Stimulated activated CD8-positive, alpha-beta memory T cell treated with anti-CD3 and anti-CD28 coated beads, Interleukin-4, amount 100 ng/mL, for 1 hour (primary cell): ENCODE results near the gene ADGRL1.

Experiments
- DNase-seq, 2 donors: peaks; one replicate each; pipeline ENCODE4 v3.0.0-alpha.2; 2020; ENCODE audit warnings: low read depth in 2 of 2, low spot score in 1 of 2

Gene ADGRL1

DNA sequence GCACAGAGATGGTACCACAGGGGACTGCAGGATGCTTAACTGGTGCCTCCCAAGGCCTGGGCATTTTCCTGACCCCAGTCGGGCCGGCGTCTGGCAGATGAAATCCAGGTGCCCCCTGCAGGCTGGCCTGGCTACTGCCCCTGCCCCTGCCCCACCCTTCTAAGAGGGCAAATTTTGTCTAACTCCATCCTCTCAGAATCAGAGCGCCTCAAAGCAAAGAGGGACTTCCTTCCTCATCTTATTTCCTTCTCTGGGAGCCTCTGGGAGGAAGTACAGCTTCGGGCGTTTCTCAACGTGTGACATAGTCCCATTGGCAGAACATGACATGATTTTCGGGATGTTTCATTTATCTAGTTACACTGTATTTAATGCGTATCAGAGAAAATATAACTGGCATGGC is 91.1 kb downstream of the ADGRL1 start:
- DNase-seq = no peak

DNA sequence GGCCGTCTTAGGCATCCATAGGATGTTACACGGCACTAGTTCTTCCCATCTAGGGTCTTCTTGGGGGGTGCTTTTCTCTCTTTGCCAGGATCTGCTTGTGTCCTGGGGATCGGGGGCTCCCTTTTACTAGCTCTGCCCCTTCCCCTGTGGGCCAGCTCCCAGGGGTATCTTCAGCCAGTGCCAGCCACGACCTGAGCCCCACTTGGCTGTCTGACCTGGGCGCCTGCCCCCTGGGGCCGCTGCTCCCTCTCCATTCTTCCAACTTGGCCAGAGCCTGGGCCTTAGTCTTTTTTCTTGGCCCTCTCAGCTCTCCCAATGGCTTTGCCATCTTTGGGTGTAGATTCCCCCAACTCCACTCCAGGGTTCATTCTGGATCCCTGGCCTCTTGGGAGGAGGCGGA is 91.5 kb downstream of the ADGRL1 start:
- DNase-seq = no peak

DNA sequence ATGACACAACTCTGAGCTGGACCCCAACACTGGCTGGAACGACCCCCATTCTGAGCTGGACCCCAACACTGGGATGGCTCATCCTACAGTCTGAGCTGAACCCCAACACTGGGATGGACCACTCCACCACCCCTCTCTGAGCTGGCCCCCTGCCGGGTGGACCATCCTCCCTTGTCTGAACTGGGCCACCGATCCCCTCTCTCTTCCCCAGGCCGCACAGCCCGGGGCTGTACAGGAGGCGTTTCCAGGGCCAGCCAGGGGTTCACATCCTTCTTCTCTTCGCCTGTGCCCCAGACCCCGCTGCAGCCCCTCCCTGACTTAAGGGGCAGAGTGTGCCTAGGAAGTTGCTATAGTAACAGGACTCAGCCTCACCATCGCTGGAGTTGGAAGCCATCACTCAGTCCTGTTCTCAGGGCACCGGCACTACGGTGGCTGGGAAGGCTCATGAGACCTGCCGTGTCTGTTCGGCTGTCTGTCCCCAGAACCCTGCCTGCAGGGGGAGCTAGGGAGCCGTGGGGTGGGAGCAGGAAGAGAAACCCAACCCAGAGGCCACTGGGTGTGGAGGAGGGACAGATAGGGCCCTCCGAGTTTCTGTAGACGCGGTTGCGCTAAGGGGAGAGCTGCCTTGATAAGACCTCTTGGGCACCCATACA is 92.1 kb downstream of the ADGRL1 start:
- no peak for DNase-seq

DNA sequence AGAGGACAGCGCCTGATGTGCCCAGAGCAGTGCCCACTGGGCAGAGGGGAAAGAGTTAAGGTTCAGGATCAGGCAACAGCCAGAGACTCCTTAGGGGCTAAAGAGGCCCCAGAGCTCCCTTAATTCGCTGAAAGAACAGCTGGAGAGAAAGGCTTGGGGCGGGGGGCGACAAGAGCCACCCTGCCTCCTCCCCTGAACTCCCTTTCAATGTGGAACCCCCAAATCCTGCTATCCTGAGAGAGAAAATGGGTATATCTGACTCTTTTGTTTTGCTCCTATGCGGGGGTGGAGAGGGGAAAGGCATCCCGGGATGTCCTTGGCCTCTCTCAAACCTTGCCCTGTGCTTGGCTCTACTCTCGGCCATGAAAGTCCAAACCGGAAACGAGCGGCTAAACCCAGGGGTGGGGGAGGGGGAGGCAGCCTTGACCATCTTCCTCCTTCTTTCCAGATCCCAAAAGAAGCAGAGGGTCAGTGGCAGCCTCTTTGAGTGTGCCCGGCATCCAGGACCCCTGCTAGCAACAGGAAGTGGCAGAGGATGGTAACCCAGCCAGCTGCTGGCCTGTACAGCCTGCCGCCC is 93.1 kb downstream of the ADGRL1 start:
- no peak for DNase-seq

DNA sequence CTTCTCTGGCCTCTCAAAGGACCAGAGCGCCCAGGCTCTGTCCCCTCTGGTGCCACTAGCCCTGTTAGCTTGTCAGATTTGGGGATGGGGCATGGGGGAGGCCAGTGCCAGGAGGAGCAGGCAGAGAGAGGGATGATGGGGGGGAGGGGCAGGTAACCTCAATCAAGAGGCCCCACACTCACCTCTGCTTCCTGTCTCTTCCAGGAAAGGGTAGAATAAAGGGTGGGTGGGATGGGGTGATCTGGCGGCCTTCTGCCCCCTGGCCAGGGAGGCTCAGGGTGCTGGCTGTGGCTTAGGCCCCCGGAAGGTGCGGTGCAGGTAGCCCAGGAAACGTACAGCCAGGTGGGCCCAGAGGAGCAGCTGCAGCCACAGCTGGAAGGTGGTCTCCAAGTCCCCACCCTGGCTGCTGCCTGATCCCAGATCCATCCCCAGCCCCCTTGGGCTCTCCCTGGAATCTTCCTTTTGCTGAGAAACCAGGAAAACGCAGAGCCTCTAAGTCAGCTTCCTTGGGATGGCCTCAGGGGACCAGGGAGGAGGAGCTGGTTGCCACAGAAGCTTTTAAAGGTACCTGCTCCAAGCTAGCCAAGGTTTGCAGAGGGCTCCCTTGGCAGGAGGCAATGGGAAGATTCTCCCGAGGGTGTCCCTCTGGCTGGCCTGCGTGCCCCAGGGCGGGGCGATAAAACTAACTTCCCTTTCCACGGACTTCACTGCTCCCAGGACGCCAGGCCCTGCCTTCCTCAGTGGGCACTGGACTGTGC is 93.7 kb downstream of the ADGRL1 start:
- no peak for DNase-seq

DNA sequence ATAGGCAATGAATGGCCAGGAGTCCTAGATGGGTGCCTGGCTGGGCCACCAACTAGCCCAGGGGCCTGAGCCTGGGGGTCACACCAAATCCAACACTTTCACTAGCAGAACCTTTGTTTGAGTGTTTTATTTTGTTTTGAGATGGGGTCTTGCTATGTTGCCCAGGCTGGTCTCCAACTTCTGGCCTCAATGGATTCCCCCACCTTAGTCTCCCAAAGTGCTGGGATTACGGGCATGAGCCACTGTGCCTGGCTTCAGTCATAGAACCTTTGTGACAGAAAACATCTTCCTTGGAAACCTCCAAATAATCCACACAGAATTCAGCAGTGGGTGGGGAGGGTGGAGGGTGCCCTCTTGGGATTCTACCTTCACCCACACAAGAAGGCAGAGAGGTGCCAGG is 94.5 kb downstream of the ADGRL1 start:
- no peak for DNase-seq

DNA sequence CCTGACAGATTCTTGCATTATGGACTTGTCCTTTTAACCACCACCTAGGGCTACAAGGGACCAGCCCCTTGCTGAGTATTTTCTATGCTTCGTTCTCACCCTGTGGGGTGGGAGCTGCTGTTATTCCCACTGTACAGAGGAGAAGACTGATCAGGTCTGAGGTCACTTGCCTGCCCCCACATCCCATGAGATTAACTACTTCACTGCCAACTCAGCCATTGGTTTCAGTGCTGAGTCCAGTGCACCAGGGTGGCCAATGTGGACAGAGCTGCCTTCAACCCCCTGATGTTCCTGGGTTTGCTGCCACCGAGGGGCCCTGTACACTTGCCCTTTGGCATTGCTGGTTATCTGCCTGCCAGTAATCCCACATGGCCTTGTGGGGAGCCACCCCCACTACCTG is 95.3 kb downstream of the ADGRL1 start:
- DNase-seq = no peak

DNA sequence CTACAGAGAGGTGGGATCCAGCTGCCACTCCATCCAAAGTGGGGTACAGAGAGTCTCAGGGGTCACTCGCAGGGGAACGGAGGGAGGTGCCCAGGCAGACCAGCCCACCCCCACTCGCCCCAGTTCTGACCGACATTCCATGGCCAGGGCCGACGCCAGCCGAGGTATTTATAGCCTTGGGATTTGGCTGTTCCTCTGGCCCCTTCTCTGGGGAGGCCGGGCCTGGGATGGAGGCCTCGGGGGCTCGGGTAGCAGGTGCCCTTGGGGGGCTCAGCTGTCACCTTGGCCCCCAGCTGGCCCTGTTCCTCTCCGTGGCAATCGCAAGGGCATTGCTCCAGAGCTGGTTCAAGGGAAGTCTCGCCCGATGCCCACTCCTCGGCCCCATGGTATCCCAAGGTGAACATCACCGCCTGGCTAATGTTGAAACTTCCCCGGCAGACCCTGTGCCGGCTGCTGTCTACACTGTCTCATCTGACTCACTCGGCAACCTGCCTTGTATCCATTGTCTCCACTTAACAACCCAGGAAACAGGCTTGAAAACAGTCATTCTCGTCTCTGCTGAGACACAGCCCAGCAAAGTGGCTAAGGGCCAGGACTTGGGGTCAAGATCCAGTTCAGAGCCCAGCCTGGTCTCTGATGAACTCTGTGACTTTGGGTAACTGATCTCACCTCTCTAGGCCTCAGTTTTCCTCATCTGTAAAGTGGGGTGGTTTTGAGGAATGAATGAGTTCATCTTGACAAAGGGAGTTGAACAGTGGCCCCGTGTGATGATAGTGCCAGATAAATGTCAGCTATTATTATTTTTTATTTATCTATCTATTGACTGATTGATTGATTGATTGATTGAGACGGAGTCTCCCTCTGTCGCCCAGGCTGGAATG is 98.1 kb downstream of the ADGRL1 start:
- DNase-seq = no peak

DNA sequence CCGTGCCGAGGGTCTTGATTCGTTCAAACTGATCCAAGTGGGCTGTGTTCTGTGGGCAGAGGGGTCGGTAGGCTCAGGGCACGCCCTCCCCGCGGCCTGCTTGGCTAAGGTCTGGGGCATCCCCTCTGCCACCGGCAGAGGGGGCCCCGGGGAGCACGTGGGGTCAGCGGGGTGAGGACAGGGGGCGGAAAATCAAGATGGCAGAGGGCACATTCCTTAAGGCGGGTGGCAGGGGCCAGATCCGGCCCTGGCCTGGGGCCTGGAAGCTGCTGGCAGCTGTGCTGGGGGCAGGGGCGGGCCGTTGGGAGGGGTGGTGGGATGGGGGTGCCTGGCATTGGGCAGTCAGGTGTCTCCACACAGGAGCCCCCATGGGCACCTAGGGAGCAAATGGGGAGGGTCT is 99.1 kb downstream of the ADGRL1 start:
- DNase-seq = no peak

DNA sequence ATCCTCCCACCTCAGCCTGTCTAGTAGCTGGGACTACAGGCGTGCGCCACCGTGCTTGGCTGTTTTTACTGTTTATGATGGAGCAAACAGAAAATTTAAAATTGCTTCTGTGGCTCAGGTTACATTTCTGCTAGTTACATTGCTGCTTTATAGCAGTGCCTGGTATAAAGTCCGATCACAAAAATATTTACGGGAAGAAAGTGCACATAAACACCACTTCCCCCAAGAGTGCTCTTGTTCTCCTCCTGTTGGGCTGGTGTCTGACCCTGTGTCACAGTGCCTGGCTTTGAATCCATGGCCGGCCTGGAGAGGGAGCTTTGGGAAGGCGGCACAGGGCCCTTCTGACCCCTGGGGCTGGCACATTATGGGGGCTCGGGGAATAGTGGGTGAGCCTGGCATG is 100.3 kb downstream of the ADGRL1 start:
- DNase-seq = no peak

DNA sequence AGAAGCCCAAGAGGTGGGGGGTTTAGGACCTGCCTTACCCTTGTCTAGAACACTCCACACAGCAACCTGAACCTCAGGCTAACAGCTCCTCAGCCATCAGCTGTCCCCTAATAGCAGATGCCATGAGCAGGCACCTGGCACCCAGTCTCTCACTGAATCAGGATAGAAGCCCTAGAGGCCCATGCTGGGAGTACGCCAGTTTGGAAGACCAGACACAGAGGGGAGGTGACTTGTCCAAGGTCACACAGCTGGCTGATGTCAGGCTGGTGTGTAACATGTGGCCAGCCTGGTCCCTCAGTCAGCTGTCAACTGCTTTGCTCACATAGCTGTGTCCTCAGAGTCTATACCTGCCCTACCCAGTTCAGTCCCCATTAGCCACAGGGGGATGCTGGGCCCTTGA is 102.7 kb downstream of the ADGRL1 start:
- no peak for DNase-seq

DNA sequence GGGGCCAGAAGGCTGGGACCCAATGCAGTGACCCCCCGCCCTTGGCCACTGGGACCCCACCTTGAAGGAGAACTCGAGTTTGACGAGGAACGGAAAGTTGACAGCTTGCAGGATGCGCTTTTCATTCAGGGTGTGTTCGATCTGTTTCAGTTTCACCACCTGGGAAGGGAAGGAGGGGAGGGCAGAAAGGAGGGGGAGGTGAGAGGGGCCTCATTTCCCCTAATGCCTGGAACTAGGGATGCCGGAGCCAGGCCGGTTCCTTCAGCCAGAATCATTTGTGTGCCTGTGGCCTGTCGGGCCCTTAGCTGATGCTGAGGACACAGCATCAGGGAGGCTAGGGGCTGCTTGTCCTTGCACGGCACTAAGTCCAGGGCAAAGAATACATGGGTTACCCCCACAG is 103.2 kb downstream of the ADGRL1 start:
- no peak for DNase-seq

DNA sequence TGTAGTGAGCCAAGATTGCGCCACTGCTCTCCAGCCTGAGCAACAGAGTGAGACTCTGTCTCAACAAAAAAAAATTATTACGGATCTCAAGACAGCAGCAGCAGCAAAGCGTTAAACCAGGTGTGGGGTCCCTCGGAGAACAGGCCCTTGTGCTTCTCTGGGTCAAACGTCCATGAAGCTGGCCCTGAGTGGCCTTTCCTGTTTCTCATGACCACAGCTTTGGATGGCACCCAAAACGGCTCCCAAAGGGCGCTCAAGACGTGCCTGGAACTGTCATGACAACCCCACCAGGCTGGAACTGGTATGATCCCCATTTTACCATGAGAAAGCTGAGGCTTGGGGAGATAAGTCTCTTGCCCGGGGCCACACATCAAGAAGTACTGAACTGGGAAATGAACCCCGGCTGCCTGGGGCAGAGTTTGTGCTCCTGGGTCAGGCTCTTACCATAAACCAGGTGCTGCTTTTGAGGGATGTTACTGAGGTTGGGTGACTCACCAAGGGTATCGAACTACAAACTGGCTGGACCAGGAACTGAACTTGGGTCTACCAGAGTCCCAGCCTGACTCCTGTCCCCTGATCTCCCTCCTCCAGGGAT is 103.8 kb downstream of the ADGRL1 start:
- DNase-seq = no peak

DNA sequence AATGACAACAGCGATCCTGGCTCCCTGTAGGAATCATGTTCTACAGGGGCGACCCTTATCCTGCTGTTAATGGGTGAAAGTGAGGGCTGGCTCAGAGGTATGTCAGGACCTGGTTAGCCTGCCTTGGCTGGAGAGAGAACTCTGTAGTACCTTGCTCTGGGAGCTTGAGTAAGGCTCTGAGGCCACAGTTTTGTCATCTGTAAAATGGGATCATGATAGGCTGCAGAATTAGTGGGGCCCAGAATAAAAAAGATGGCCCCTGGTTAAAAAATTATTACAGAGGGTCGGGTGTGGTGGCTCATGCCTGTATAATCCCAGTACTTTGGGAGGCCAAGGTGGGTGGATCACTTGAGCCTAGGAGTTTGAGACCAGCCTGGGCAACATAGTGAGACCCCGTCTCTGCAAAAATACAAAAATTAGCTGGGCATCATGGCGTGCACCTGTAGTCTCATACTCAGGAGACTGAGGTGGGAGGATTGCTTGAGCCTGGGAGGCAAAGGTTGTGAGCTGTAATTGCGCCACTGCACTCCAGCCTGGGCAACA is 104.9 kb downstream of the ADGRL1 start:
- DNase-seq = no peak
